Omental fat pad (tissue), 4 donors: Measurements from ENCODE around the gene DDX51. TPM values are rescaled to one million over a fixed set of nuclear protein-coding genes. Genes with fewer than 3 reads are reported as not detected.

Source experiments
- ATAC-seq: fragments of 150-250 bp; one replicate; pipeline ENCODE4 v1.9.1; 2016; ENCODE audit warnings: mild to moderate bottlenecking, moderate library complexity; ENCODE audit not compliant: low FRiP score
- DNase-seq: peaks from one replicate; pipeline ENCODE4 v3.0.0-alpha.2; 2019; ENCODE audit warnings: low spot score
- CTCF ChIP-seq, 3 donors: fragments of 450-650 bp; IDR thresholded peaks; one replicate each; pipeline ENCODE4 v1.5.1; 2016 to 2017; ENCODE audit warnings: antibody characterized with exemption in 3 of 3, mild to moderate bottlenecking in 3 of 3, moderate library complexity in 2 of 3
- total RNA-seq, 4 donors: library from RNA; depleted of rRNA; stranded (reverse); fragments of >200 nt; gene quantifications; one replicate each; pipeline ENCODE4 v1.1.0, GENCODE V29; 2016

The DDX51 gene
- total RNA-seq, 4 donors from 2014 or later, result 6.5 to 32.2 (median 10.4) TPM

- no peak for TF ChIP-seq CTCF (IDR thresholded peaks at IDR 0.05)
- no peak for DNase-seq
- no peak for ATAC-seq
These were observed 10.0 kb downstream of the DDX51 start for GRCh38 chr12:132133952-132134652.

GRCh38 chr12:132132609-132133430, 11.3 kb downstream of the DDX51 start:
- no peak for DNase-seq
- peak; percentile 51 for ATAC-seq

GRCh38 chr12:132131952-132132351, 12.2 kb downstream of the DDX51 start:
- TF ChIP-seq CTCF (IDR thresholded peaks at IDR 0.05), result no peak
- ATAC-seq, result no peak

More at GRCh38 chr12:132132609-132133430, 11.3 kb downstream of the DDX51 start:
- no peak for TF ChIP-seq CTCF (IDR thresholded peaks at IDR 0.05)

GRCh38 chr12:132131229-132131628, 12.9 kb downstream of the DDX51 start:
- ATAC-seq (no peak), DNase-seq (no peak)
- no peak for TF ChIP-seq CTCF (IDR thresholded peaks at IDR 0.05)

More at GRCh38 chr12:132131952-132132351, 12.2 kb downstream of the DDX51 start:
- no peak for DNase-seq

GRCh38 chr12:132130690-132131089, 13.4 kb downstream of the DDX51 start:
- DNase-seq, result no peak
- TF ChIP-seq CTCF (IDR thresholded peaks at IDR 0.05), result no peak
- ATAC-seq, result no peak

GRCh38 chr12:132129007-132129406, 15.1 kb downstream of the DDX51 start:
- no peak for TF ChIP-seq CTCF (IDR thresholded peaks at IDR 0.05)
- no peak for DNase-seq
- ATAC-seq, result no peak
